ENCODE data around the gene MACROD1. TPM values are rescaled to one million over a fixed set of nuclear protein-coding genes. Genes with fewer than 3 reads are reported as not detected.

MACROD1 gene
- total and polyA plus RNA-seq, 2 donors (not counting 3 experiments of a cell fraction or from before 2014, with no cell fraction given): 11.0 to 16.2 TPM

DNA sequence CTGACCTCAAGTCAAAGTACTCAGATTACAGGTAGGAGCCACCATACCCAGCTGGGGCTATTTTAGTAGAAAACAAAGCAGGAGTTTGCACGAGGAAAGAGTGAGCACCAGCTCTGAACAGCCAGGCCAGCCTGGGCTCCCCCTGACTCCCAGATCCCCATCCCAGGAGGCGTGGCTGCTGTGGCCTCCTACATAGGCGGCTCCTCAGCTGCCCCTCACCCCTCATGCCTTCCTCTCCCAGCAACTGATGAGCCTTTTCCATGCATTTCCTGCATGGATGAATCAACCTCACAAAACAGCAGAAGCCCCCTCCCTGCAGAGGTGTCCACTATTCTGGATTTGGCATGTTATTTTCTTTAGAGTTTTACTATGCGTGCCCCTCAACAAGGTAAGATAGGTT lies 140.7 kb downstream of the MACROD1 start:
- ChIA-PET CTCF (interaction anchor here (1.2 to 1.8 kb wide), 3 partner anchors 10 to 23 kb away, joined by 3 to 5 read pairs (median 5); no protein-coding TSS in a partner anchor), POLR2A (no interaction called here)
- Histone ChIP-seq H3K27me3 (ENCODE audit: control insufficient read depth in 2 of 2, insufficient read depth in 2 of 2, low read length in 2 of 2) (no peaks in the 10 kb centered on the region), H3K9me3 (replicated peaks; ENCODE audit: control insufficient read depth, insufficient read depth, low read length) (no peaks in the 10 kb centered on the region), H3K27ac (ENCODE audit: insufficient read depth, low read depth, low read length) (no peak overlapping the region), H3K4me3 (replicated peaks in 1 of 3; ENCODE audit: insufficient read depth in 1 of 3, low read depth in 1 of 3, low read length in 3 of 3) (no peak overlapping the region), H3K4me1 (ENCODE audit: control insufficient read depth, extremely low read depth, insufficient read depth, low read length) (no peaks in the 10 kb centered on the region), H3K9me1 (replicated peaks; ENCODE audit: control insufficient read depth, extremely low read depth, insufficient read depth, low read length) (no peaks in the 10 kb centered on the region), H4K20me1 (replicated peaks; ENCODE audit: control insufficient read depth, extremely low read depth, insufficient read depth, low read length) (no peaks in the 10 kb centered on the region), H2AFZ (ENCODE audit: low read depth, low read length) (no peak overlapping the region), H3K36me3 (ENCODE audit: control insufficient read depth in 2 of 2, extremely low read depth in 1 of 2, insufficient read depth in 2 of 2, low read length in 2 of 2) (no peaks in the 10 kb centered on the region), H3K4me2 (ENCODE audit: insufficient read depth, low read length) (no peak overlapping the region), H3K9ac (replicated peaks; ENCODE audit: extremely low read depth, insufficient read depth, low read length) (no peak overlapping the region), H3K79me2 (ENCODE audit: control insufficient read depth, insufficient read depth, low read length) (no peaks in the 10 kb centered on the region)
- dilution Hi-C loops (cut with MboI; ENCODE audit: extremely low pct_ligation_motif_present, low sequenced_read_pairs) (no loop called here), intact Hi-C loops (cut with micrococcal nuclease) (no loop called here)
- TF ChIP-seq MYC (IDR thresholded peaks at IDR 0.05; ENCODE audit: low read depth, low read length): no peak
- TF ChIP-seq, protein P1, sequence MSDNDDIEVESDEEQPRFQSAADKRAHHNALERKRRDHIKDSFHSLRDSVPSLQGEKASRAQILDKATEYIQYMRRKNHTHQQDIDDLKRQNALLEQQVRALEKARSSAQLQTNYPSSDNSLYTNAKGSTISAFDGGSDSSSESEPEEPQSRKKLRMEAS (IDR thresholded peaks at IDR 0.05; ENCODE audit: insufficient read depth, insufficient read length): no peak
- TF ChIP-seq JUN (IDR thresholded peaks at IDR 0.05; ENCODE audit: borderline replicate concordance, insufficient read depth, insufficient read length, low read depth): no peak
- TF ChIP-seq POLR2AphosphoS5 (IDR thresholded peaks at IDR 0.05; ENCODE audit: insufficient read depth, low read depth, low read length): no peak
- TF ChIP-seq FOS (IDR thresholded peaks at IDR 0.05; ENCODE audit: borderline replicate concordance, insufficient read depth, low read length): no peak
- no peak for TF ChIP-seq GATA2 (IDR thresholded peaks at IDR 0.05; ENCODE audit: insufficient read depth, insufficient read length, low read depth, low read length)
- TF ChIP-seq EZH2 (IDR thresholded peaks at IDR 0.05; ENCODE audit: borderline replicate concordance, low read depth, low read length, severe bottlenecking): no peak
- TF ChIP-seq POLR2A (IDR thresholded peaks at IDR 0.05; ENCODE audit: low read depth, low read length): no peak
- TF ChIP-seq, protein P2, sequence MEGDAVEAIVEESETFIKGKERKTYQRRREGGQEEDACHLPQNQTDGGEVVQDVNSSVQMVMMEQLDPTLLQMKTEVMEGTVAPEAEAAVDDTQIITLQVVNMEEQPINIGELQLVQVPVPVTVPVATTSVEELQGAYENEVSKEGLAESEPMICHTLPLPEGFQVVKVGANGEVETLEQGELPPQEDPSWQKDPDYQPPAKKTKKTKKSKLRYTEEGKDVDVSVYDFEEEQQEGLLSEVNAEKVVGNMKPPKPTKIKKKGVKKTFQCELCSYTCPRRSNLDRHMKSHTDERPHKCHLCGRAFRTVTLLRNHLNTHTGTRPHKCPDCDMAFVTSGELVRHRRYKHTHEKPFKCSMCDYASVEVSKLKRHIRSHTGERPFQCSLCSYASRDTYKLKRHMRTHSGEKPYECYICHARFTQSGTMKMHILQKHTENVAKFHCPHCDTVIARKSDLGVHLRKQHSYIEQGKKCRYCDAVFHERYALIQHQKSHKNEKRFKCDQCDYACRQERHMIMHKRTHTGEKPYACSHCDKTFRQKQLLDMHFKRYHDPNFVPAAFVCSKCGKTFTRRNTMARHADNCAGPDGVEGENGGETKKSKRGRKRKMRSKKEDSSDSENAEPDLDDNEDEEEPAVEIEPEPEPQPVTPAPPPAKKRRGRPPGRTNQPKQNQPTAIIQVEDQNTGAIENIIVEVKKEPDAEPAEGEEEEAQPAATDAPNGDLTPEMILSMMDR (IDR thresholded peaks at IDR 0.05; ENCODE audit: extremely low read depth in 1 of 2, insufficient read depth in 1 of 2, low read depth in 1 of 2, low read length in 2 of 2): no peak
- FAIRE-seq (peak; percentile 21), DNase-seq (ENCODE audit: low read depth, low spot score) (no peak)
- BruUV-seq (replicated peaks): no TSS peak

All from endothelial cell of umbilical vein (primary cell).